Caco-2 (cell line): ENCODE measurements around the gene NDUFV3. TPM values are rescaled to one million over a fixed set of nuclear protein-coding genes. Genes with fewer than 3 reads are reported as not detected.

Experiments used
- BruUV-seq: library from RNA; stranded (reverse); fragments of 400-500 nt; replicated peaks from 2 replicates; lab custom pipeline; 2021; lab: Mats Ljungman, UMichigan
- CTCF ChIA-PET: fragments of 300-600 bp; sonication (Branson Sonifier 250); formaldehyde crosslinking; loops from one replicate; lab custom pipeline; 2022; ENCODE audit warnings: antibody characterized with exemption; lab: Charles Lee
- POLR2A ChIA-PET: fragments of 300-600 bp; sonication (Branson Sonifier 250); formaldehyde crosslinking; loops from one replicate; lab custom pipeline; 2022; ENCODE audit warnings: antibody characterized with exemption; lab: Charles Lee
- DNase-seq, 2 experiments: peaks; one replicate each; pipeline versions ENCODE4 v3.0.0 to v3.0.0-alpha.2; 2020 to 2022
- H3K27me3 ChIP-seq: replicated peaks from 2 replicates; pipeline ENCODE4 v1.6.0; 2011; ENCODE audit warnings: low read length; ENCODE audit not compliant: control insufficient read depth, insufficient read depth
- H3K36me3 ChIP-seq: 2 replicates; pipeline ENCODE4 v1.5.1; 2011; ENCODE audit warnings: low read length; ENCODE audit not compliant: control insufficient read depth, insufficient read depth
- H3K4me1 ChIP-seq: fragments of 250-450 bp; sonication (Bioruptor Pico); 2 replicates; pipeline ENCODE4 v1.5.1; 2020; ENCODE audit warnings: mild to moderate bottlenecking
- H3K4me3 ChIP-seq: 2 replicates; pipeline ENCODE4 v1.5.1; 2011; ENCODE audit warnings: low read depth, mild to moderate bottlenecking, control low read depth, low read length
- H3K9me3 ChIP-seq: fragments of 250-450 bp; sonication (Bioruptor Pico); 2 replicates; pipeline ENCODE4 v1.5.1; 2020; ENCODE audit warnings: mild to moderate bottlenecking, moderate library complexity
- H3K27ac Mint-ChIP-seq: one replicate; pipeline ENCODE4 v1.8.0; 2022; ENCODE audit warnings: mixed read lengths; ENCODE audit not compliant: unreplicated experiment
- H3K27me3 Mint-ChIP-seq: one replicate; pipeline ENCODE4 v1.8.0; 2022; ENCODE audit warnings: mixed read lengths; ENCODE audit not compliant: insufficient read depth, unreplicated experiment
- H3K36me3 Mint-ChIP-seq: one replicate; pipeline ENCODE4 v1.8.0; 2022; ENCODE audit warnings: mild to moderate bottlenecking, mixed read lengths; ENCODE audit not compliant: insufficient read depth, unreplicated experiment
- H3K4me1 Mint-ChIP-seq: one replicate; pipeline ENCODE4 v1.8.0; 2022; ENCODE audit warnings: low read depth, mixed read lengths; ENCODE audit not compliant: unreplicated experiment
- H3K4me3 Mint-ChIP-seq: one replicate; pipeline ENCODE4 v1.8.0; 2022; ENCODE audit warnings: mild to moderate bottlenecking, moderate library complexity, mixed read lengths; ENCODE audit not compliant: unreplicated experiment
- H3K9me3 Mint-ChIP-seq: one replicate; pipeline ENCODE4 v1.8.0; 2022; ENCODE audit warnings: mixed read lengths; ENCODE audit not compliant: unreplicated experiment
- intact Hi-C: fragments of 100-400 bp; cut with micrococcal nuclease; formaldehyde crosslinking; loops from one replicate; pipeline ENCODE4 v1.10.0; 2022; ENCODE audit not compliant: unreplicated experiment
- microRNA-seq: library from miRNA; unstranded; fragments of <30 nt; microRNA quantifications from one replicate; pipeline ENCODE4 v1.2.0, GENCODE V29; 2022
- total RNA-seq: library from RNA; stranded (reverse); gene quantifications from 2 replicates; pipeline ENCODE4 v1.2.3, GENCODE V29; 2022
- TF ChIP-seq, protein P1 (sequence below), 2 experiments: fragments of 200-600 bp in 1 of 2; IDR thresholded peaks; 1 replicate in 1 of 2; 2 replicates in 1 of 2; pipeline versions ENCODE4 v1.5.1 to v1.8.0; 2011 to 2022; ENCODE audit warnings: antibody characterized with exemption in 1 of 2, control low read depth in 1 of 2, inconsistent platforms in 1 of 2, low read depth in 1 of 2, low read length in 1 of 2, mild to moderate bottlenecking in 1 of 2, moderate library complexity in 1 of 2; ENCODE audit not compliant: insufficient read depth in 1 of 2, severe bottlenecking in 1 of 2, unreplicated experiment in 1 of 2

Gene NDUFV3
- total RNA-seq, 1 experiment from 2014 or later = 32.5 TPM

DNA sequence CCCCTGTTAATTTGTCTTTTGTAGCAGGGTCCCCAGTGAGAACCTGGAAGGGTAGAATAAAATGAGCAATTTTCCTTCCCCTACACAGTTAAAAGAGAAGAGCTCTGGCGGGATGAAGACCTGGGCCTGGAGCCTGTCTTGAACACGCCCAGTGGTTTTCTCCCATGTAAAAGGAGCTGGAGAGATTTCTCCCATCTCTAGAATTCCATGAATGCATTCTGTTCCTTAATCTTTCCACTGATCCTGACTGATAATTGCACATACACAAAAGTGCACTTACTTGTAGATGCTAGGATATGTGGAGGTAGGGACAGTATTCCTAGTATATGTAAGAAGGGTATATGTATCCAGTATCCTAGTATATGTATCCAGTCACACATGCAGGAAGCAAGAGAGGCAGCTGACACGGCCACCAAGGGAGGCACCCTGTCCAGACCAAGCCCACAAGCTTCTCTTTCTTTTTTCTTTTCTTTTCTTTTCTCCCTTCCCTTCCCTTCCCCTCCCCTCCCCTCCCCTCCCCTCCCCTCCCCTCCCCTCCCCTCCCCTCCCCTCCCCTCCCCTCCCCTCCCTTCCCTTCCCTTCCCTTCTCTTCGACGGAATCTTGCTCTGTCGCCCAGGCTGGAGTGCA lies 69.4 kb downstream of the NDUFV3 start:
- peaks cover 14% of the 10 kb centered on the region for H3K4me1 ChIP-seq
- POLR2A ChIA-PET = interaction anchor here (1.1 kb wide), 1 partner anchor 11 kb away, joined by 3 read pairs; no protein-coding TSS in a partner anchor
- peaks cover 46% of the 10 kb centered on the region for H3K36me3 Mint-ChIP-seq
- H3K27me3 ChIP-seq = no peaks in the 10 kb centered on the region
- no peaks in the 10 kb centered on the region for H3K36me3 ChIP-seq
- H3K4me1 Mint-ChIP-seq = peaks cover 11% of the 10 kb centered on the region
- H3K27me3 Mint-ChIP-seq = no peaks in the 10 kb centered on the region
- H3K4me3 Mint-ChIP-seq = no peak overlapping the region
- no peaks in the 10 kb centered on the region for H3K9me3 ChIP-seq
- no peak for DNase-seq
- intact Hi-C loops = no loop called here
- TF ChIP-seq, protein P1, sequence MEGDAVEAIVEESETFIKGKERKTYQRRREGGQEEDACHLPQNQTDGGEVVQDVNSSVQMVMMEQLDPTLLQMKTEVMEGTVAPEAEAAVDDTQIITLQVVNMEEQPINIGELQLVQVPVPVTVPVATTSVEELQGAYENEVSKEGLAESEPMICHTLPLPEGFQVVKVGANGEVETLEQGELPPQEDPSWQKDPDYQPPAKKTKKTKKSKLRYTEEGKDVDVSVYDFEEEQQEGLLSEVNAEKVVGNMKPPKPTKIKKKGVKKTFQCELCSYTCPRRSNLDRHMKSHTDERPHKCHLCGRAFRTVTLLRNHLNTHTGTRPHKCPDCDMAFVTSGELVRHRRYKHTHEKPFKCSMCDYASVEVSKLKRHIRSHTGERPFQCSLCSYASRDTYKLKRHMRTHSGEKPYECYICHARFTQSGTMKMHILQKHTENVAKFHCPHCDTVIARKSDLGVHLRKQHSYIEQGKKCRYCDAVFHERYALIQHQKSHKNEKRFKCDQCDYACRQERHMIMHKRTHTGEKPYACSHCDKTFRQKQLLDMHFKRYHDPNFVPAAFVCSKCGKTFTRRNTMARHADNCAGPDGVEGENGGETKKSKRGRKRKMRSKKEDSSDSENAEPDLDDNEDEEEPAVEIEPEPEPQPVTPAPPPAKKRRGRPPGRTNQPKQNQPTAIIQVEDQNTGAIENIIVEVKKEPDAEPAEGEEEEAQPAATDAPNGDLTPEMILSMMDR (IDR thresholded peaks at IDR 0.05; ENCODE audit: insufficient read depth in 1 of 2, low read depth in 1 of 2, low read length in 1 of 2, severe bottlenecking in 1 of 2, unreplicated experiment in 1 of 2) = no peak
- H3K27ac Mint-ChIP-seq = peak overlapping the region; percentile 57
- no peak overlapping the region for H3K4me3 ChIP-seq
- no TSS peak for BruUV-seq
- no peaks in the 10 kb centered on the region for H3K9me3 Mint-ChIP-seq
- CTCF ChIA-PET = interaction anchor here (0.6 kb wide), 1 partner anchor 12 kb away, joined by 4 read pairs; no protein-coding TSS in a partner anchor

Small RNA genes lying within 50 kb of the gene (microRNA-seq; reads per million reads assigned to microRNA genes)
- gene MIR5692B = not detected

Other genes with a start within 250 kb of the NDUFV3 start
- 9.7 and 10.5 TPM in 2 replicates for gene PDE9A, start 239.7 kb upstream of the NDUFV3 start, total RNA-seq
- gene WDR4, start 13.8 kb upstream of the NDUFV3 start, total RNA-seq = 35.0 and 35.4 TPM in 2 replicates
- 37.9 and 47.7 TPM in 2 replicates for gene ERVH48-1, start 32.3 kb downstream of the NDUFV3 start, total RNA-seq
- gene PKNOX1, start 81.3 kb downstream of the NDUFV3 start, total RNA-seq = 10.7 TPM in 2 replicates
- gene CBS, start 182.5 kb downstream of the NDUFV3 start, total RNA-seq = 194 and 202 TPM in 2 replicates
- 58.6 and 64.8 TPM in 2 replicates for gene U2AF1, start 214.3 kb downstream of the NDUFV3 start, total RNA-seq